Transverse colon (tissue), 4 donors: Measurements from ENCODE around the gene CNOT4.

ENCODE experiments used
- POLR2A ChIP-seq: fragments of 450-650 bp; IDR thresholded peaks from one replicate; pipeline ENCODE4 v1.6.1; 2016; ENCODE audit warnings: antibody characterized with exemption, mild to moderate bottlenecking, moderate library complexity
- POLR2AphosphoS5 ChIP-seq, 3 donors: sonication (generic); formaldehyde crosslinking; IDR thresholded peaks; one replicate each; pipeline ENCODE4 v1.6.1; 2016; ENCODE audit warnings: antibody characterized with exemption in 3 of 3
- TF ChIP-seq, protein P1 (sequence below), 5 experiments: fragments of 200-600 bp in 3 of 5; fragments of 450-650 bp in 2 of 5; sonication (generic) in 3 of 5; IDR thresholded peaks; 1 replicate in 2 of 5; 2 replicates in 3 of 5; pipeline ENCODE4 v1.5.1; 2016 to 2017; ENCODE audit warnings: antibody characterized with exemption in 5 of 5, inconsistent platforms in 3 of 5, mild to moderate bottlenecking in 2 of 5, moderate library complexity in 1 of 5

DNA sequence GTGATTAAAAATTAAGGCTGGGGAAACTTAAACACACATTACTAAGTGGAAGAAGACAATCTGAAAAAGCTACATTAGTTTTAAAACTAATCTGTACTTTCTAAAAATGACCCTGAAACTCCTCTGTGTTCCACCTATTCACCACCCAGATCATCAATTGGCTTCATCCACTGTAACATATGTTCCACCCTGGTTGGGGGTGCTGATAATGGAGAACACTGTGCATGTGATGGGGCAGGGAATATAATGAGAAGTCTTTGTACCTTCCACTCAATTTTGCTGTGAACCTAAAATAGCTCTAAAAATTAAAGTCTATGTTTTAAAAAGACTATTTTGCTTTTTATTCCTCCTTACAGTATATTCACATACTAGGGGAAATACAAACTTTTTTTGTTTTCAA, 132.7 kb downstream of the CNOT4 start:
- TF ChIP-seq, protein P1, sequence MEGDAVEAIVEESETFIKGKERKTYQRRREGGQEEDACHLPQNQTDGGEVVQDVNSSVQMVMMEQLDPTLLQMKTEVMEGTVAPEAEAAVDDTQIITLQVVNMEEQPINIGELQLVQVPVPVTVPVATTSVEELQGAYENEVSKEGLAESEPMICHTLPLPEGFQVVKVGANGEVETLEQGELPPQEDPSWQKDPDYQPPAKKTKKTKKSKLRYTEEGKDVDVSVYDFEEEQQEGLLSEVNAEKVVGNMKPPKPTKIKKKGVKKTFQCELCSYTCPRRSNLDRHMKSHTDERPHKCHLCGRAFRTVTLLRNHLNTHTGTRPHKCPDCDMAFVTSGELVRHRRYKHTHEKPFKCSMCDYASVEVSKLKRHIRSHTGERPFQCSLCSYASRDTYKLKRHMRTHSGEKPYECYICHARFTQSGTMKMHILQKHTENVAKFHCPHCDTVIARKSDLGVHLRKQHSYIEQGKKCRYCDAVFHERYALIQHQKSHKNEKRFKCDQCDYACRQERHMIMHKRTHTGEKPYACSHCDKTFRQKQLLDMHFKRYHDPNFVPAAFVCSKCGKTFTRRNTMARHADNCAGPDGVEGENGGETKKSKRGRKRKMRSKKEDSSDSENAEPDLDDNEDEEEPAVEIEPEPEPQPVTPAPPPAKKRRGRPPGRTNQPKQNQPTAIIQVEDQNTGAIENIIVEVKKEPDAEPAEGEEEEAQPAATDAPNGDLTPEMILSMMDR (IDR thresholded peaks at IDR 0.05): no peak
- TF ChIP-seq POLR2A: no peak
- TF ChIP-seq POLR2AphosphoS5 (IDR thresholded peaks at IDR 0.05): no peak
